Vagina (tissue), 2 donors: ENCODE results near the gene DBNDD2.

Source experiments
- POLR2A ChIP-seq, 2 donors: fragments of 450-650 bp; IDR thresholded peaks; one replicate each; pipeline ENCODE4 v1.6.1; 2017; ENCODE audit warnings: antibody characterized with exemption in 2 of 2, mild to moderate bottlenecking in 2 of 2, moderate library complexity in 2 of 2
- POLR2AphosphoS5 ChIP-seq, 2 donors: sonication (generic); formaldehyde crosslinking; IDR thresholded peaks; one replicate each; pipeline ENCODE4 v1.9.0; 2017; ENCODE audit warnings: antibody characterized with exemption in 2 of 2, mild to moderate bottlenecking in 2 of 2, low read depth in 1 of 2; ENCODE audit not compliant: insufficient read depth in 1 of 2
- TF ChIP-seq, protein P1 (sequence below), 3 experiments: fragments of 450-650 bp in 2 of 3; fragments of 200-600 bp in 1 of 3; sonication (generic) in 1 of 3; IDR thresholded peaks; one replicate each; pipeline ENCODE4 v1.5.1; 2017 to 2019; ENCODE audit warnings: antibody characterized with exemption in 3 of 3, mild to moderate bottlenecking in 2 of 3, moderate library complexity in 2 of 3

DNA sequence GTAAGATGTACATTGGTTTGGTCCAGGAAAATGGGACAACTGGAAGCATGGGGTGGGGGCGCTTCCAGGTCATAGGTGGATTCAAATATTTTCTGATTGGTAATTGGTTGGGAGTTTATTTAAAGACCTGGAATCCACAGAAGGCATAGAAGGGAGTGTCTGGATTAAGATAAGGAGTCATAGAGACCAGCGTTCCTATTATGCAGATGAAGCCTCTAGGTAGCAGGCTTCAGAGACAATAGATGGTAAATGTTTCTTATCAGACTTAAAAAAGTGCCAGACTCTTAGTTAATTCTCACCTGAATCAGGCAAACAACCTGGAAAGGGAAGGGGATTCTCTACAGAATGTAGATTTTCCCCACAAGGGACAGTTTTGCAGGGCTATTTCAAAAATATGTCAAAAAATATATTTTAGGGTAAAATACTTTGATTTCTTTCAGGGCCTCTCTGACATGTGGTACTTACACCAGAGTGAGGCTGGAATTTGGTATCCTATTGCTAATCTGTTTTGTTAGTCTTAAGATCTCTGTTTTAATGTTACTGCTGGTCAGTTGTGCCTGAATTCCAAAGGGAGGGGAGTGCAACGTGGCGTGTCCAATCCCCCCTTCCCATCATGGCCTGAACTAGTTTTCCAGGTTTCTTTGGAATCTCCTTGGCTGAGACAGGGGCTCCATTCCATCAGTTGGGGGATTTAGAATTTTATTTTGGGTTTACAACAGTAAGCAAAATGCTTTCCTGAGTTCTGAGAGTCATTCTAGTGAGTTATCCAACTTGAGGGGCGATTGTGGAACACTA lies 33.0 kb downstream of the DBNDD2 start:
- TF ChIP-seq, protein P1, sequence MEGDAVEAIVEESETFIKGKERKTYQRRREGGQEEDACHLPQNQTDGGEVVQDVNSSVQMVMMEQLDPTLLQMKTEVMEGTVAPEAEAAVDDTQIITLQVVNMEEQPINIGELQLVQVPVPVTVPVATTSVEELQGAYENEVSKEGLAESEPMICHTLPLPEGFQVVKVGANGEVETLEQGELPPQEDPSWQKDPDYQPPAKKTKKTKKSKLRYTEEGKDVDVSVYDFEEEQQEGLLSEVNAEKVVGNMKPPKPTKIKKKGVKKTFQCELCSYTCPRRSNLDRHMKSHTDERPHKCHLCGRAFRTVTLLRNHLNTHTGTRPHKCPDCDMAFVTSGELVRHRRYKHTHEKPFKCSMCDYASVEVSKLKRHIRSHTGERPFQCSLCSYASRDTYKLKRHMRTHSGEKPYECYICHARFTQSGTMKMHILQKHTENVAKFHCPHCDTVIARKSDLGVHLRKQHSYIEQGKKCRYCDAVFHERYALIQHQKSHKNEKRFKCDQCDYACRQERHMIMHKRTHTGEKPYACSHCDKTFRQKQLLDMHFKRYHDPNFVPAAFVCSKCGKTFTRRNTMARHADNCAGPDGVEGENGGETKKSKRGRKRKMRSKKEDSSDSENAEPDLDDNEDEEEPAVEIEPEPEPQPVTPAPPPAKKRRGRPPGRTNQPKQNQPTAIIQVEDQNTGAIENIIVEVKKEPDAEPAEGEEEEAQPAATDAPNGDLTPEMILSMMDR (IDR thresholded peaks at IDR 0.05), result no peak
- no peak for TF ChIP-seq POLR2A (IDR thresholded peaks at IDR 0.05)
- TF ChIP-seq POLR2AphosphoS5 (IDR thresholded peaks at IDR 0.05; ENCODE audit: insufficient read depth in 1 of 2, low read depth in 1 of 2), result no peak
